Activated CD8-positive, alpha-beta memory T cell treated with anti-CD3 and anti-CD28 coated beads, Interleukin-2, amount 50 U/mL, for 48 hours (primary cell): Measurements from ENCODE around the gene SH3RF1.
"Not testable (repeated sequence)": the region's sequence is repeated elsewhere in the genome, so short reads cannot be mapped to it uniquely, and the experiment has no call there.

ENCODE experiments used
- DNase-seq: peaks from one replicate; pipeline ENCODE4 v3.0.0-alpha.2; 2020

Gene SH3RF1

GRCh38 chr4:169197206-169197605 lies 73.5 kb downstream of the SH3RF1 start:
- DNase-seq = not testable (repeated sequence)

- DNase-seq = no peak
These were observed 75.7 kb downstream of the SH3RF1 start for GRCh38 chr4:169195032-169195431.

GRCh38 chr4:169189968-169190367 lies 80.8 kb downstream of the SH3RF1 start:
- DNase-seq = not testable (repeated sequence)

- no peak for DNase-seq
These were observed 81.4 kb downstream of the SH3RF1 start for GRCh38 chr4:169189372-169189771.

- DNase-seq = no peak
These were observed 82.6 kb downstream of the SH3RF1 start for GRCh38 chr4:169188204-169188603.

- no peak for DNase-seq
These were observed 85.4 kb downstream of the SH3RF1 start for GRCh38 chr4:169185133-169185956.

GRCh38 chr4:169184686-169185085 lies 86.1 kb downstream of the SH3RF1 start:
- DNase-seq = no peak

GRCh38 chr4:169184236-169184635 lies 86.5 kb downstream of the SH3RF1 start:
- DNase-seq = no peak

- DNase-seq = no peak
These were observed 87.2 kb downstream of the SH3RF1 start for GRCh38 chr4:169183581-169183980.

GRCh38 chr4:169179609-169180521 lies 90.9 kb downstream of the SH3RF1 start:
- DNase-seq = no peak

- DNase-seq = not testable (repeated sequence)
These were observed 92.7 kb downstream of the SH3RF1 start for GRCh38 chr4:169178092-169178491.

- no peak for DNase-seq
These were observed 95.3 kb downstream of the SH3RF1 start for GRCh38 chr4:169175476-169175875.

GRCh38 chr4:169175035-169175434 lies 95.7 kb downstream of the SH3RF1 start:
- DNase-seq = no peak

- DNase-seq = no peak
These were observed 96.5 kb downstream of the SH3RF1 start for GRCh38 chr4:169174247-169174646.

GRCh38 chr4:169167957-169168858 lies 102.5 kb downstream of the SH3RF1 start:
- DNase-seq = no peak

- no peak for DNase-seq
These were observed 105.9 kb downstream of the SH3RF1 start for GRCh38 chr4:169164669-169165415.

GRCh38 chr4:169163947-169164668 lies 106.6 kb downstream of the SH3RF1 start:
- no peak for DNase-seq

GRCh38 chr4:169163495-169163894 lies 107.3 kb downstream of the SH3RF1 start:
- no peak for DNase-seq

- no peak for DNase-seq
These were observed 109.9 kb downstream of the SH3RF1 start for GRCh38 chr4:169160825-169161224.

- DNase-seq = no peak
These were observed 111.1 kb downstream of the SH3RF1 start for GRCh38 chr4:169159624-169160171.

GRCh38 chr4:169158861-169159260 lies 111.9 kb downstream of the SH3RF1 start:
- DNase-seq = no peak
